ENCODE results near the gene GMDS.

DNA sequence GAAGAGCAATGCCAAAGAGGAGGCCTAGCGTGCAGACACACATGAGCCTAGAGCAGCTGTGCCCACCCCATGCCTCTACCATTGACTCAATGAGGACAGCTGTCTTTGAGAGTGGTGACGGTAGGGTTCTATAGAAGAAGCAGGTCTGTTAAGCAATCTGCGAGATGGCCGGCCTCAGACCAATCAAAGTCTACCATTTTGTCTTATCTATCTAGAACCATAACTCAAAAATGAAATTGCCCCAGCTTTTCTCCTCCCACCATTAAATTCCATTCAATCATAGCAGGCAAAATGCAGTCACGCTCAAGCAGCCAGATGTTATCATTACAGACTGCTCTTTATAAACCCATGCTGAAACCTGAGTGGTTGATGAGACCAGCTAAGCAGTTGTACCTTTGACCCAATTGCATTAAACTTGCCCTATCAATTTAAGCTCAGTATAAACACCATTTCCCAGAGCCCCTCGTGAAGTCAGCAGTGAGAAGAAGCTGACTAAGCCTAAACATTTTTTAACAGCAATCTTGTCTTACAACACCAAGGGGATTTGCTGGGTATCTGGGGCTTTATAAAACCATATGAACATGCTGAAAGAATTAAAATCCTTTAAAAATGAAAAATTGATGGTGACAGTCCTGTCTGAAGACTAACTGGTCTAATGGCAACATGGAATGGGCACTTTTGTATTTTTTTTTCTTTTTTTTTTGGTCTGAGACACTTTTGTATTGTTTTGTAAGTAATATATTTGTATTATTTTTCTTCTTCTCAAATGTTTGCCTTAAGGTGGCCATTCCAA, 578.2 kb downstream of the GMDS start:
- TF ChIP-seq POLR2A (IDR thresholded peaks at IDR 0.05; ENCODE audit: low read depth, low read length) = no peak
- TF ChIP-seq TAF1 (IDR thresholded peaks at IDR 0.05; ENCODE audit: borderline replicate concordance, low read depth, low read length) = no peak
- TF ChIP-seq POLR2AphosphoS5 (IDR thresholded peaks at IDR 0.05; ENCODE audit: low read depth, low read length) = no peak

All from GM12892 (cell line).